CD8-positive, alpha-beta memory T cell (primary cell): ENCODE measurements around the gene FANCC. TPM values are rescaled to one million over a fixed set of nuclear protein-coding genes. Genes with fewer than 3 reads are reported as not detected.
A peak's percentile ranks its signal among the peaks of the same experiment; 100 is the strongest.

Experiments used
- CTCF ChIA-PET: fragments of 350-600 bp; sonication (Branson Sonifier 250); formaldehyde crosslinking; loops from one replicate; lab custom pipeline; 2021; ENCODE audit warnings: antibody characterized with exemption; lab: Charles Lee
- POLR2A ChIA-PET: fragments of 350-600 bp; sonication (Branson Sonifier 250); formaldehyde crosslinking; loops from one replicate; lab custom pipeline; 2021; ENCODE audit warnings: antibody characterized with exemption; lab: Charles Lee
- DNase-seq, 5 donors: peaks; one replicate each; pipeline versions ENCODE4 v3.0.0 to v3.0.0-alpha.2; 2020 to 2022; ENCODE audit warnings: mixed read lengths in 1 of 5
- H3K27ac ChIP-seq: one replicate; pipeline ENCODE4 v1.7.0; 2013; ENCODE audit warnings: low read depth, mild to moderate bottlenecking, low read length, moderate library complexity
- H3K27me3 ChIP-seq: 2 replicates; pipeline ENCODE4 v1.7.0; 2013; ENCODE audit warnings: low read length, mild to moderate bottlenecking; ENCODE audit not compliant: insufficient read depth, poor library complexity, severe bottlenecking
- H3K36me3 ChIP-seq: 2 replicates; pipeline ENCODE4 v1.7.0; 2013; ENCODE audit warnings: mild to moderate bottlenecking, low read length, moderate library complexity; ENCODE audit not compliant: insufficient read depth
- H3K4me1 ChIP-seq: 2 replicates; pipeline ENCODE4 v1.7.0; 2013; ENCODE audit warnings: mild to moderate bottlenecking, low read length, moderate library complexity; ENCODE audit not compliant: insufficient read depth
- H3K4me3 ChIP-seq: 2 replicates; pipeline ENCODE4 v1.7.0; 2013; ENCODE audit warnings: mild to moderate bottlenecking, low read length
- H3K9me3 ChIP-seq: 2 replicates; pipeline ENCODE4 v1.7.0; 2013; ENCODE audit warnings: mild to moderate bottlenecking, low read length
- H3K27ac Mint-ChIP-seq, 8 donors: one replicate each; pipeline ENCODE4 v1.8.0; 2020 to 2021; ENCODE audit warnings: mixed read lengths in 8 of 8, mild to moderate bottlenecking in 6 of 8, inconsistent platforms in 3 of 8, moderate library complexity in 3 of 8
- H3K27me3 Mint-ChIP-seq, 2 donors: one replicate each; pipeline ENCODE4 v1.8.0; 2020 to 2021; ENCODE audit warnings: mixed read lengths in 2 of 2, mild to moderate bottlenecking in 1 of 2, moderate library complexity in 1 of 2
- H3K36me3 Mint-ChIP-seq, 3 donors: one replicate each; pipeline ENCODE4 v1.8.0; 2020 to 2021; ENCODE audit warnings: mixed read lengths in 3 of 3, inconsistent platforms in 1 of 3, mild to moderate bottlenecking in 1 of 3
- H3K4me1 Mint-ChIP-seq, 3 donors: one replicate each; pipeline ENCODE4 v1.8.0; 2020 to 2021; ENCODE audit warnings: mixed read lengths in 3 of 3, inconsistent platforms in 1 of 3, mild to moderate bottlenecking in 1 of 3
- H3K4me3 Mint-ChIP-seq, 7 donors: one replicate each; pipeline ENCODE4 v1.8.0; 2020 to 2021; ENCODE audit warnings: mixed read lengths in 7 of 7, mild to moderate bottlenecking in 6 of 7, moderate library complexity in 4 of 7, inconsistent platforms in 2 of 7
- H3K9me3 Mint-ChIP-seq, 5 donors: one replicate each; pipeline ENCODE4 v1.8.0; 2020 to 2022; ENCODE audit warnings: mixed read lengths in 5 of 5, mild to moderate bottlenecking in 3 of 5, moderate library complexity in 2 of 5, inconsistent platforms in 1 of 5
- polyA plus RNA-seq: library from polyadenylated mRNA; unstranded; fragments of 300-500 nt; fragmentation: Illumina TruSeq; gene quantifications from one replicate; pipeline ENCODE4 v1.2.3, GENCODE V29; 2021
- total RNA-seq, 2 experiments: library from RNA; stranded (reverse); gene quantifications; one replicate each; pipeline ENCODE4 v1.2.3, GENCODE V29; 2021

The FANCC gene, protein sequence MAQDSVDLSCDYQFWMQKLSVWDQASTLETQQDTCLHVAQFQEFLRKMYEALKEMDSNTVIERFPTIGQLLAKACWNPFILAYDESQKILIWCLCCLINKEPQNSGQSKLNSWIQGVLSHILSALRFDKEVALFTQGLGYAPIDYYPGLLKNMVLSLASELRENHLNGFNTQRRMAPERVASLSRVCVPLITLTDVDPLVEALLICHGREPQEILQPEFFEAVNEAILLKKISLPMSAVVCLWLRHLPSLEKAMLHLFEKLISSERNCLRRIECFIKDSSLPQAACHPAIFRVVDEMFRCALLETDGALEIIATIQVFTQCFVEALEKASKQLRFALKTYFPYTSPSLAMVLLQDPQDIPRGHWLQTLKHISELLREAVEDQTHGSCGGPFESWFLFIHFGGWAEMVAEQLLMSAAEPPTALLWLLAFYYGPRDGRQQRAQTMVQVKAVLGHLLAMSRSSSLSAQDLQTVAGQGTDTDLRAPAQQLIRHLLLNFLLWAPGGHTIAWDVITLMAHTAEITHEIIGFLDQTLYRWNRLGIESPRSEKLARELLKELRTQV
- total RNA-seq (10 to 100 TPM; 18.0 to 18.5 TPM), polyA plus RNA-seq (2.7 TPM)

DNA sequence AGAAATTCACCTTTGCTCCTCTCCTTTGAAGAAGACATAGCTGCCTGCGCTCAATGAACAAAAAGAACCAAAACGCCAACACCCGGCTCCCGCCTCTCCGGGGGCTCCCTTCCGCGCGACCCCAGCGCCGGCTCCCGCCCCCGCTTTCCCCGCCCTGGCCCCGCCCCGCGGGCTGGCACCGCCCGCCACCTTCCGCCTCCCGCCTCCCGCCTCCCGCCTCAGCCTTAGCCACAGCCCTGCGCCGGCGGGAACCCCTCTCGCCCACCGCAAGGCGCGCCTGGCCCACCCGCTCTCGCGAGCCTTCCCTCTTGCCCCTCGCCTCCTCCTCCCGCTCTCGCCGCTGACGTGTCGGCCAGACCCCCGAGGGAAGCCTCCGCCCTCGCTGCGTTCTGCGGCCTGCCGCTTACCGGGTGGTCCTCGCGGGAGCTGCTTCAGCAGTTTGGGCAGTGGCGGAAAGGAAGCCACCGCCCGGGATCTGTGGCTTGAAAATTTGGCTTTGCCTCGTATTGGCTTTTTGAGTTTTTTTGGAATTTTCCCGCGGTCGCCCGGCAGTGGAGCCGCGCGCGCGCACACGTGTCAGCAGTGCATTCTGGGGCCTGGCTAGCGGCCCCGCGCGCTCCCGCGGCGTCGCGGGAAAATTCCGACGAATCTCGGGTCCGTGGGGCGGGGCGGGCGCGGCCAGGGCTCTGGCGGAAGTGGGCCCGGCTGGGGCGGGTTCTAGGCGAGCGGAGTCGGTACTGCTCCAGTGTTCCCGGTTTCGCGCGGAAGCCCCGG lies at the start of gene FANCC:
FANCC (minus strand) TSS at position 591 of the 774 bp plus-strand sequence. CDS start 68,418 bp downstream, outside the sequence.
- H3K9me3 Mint-ChIP-seq, result no peaks in the 10 kb centered on the region
- Histone ChIP-seq H3K27ac (peak within 1 kb of the TSS; percentile 77), H3K36me3 (no peaks in the 10 kb centered on the region), H3K27me3 (no peaks in the 10 kb centered on the region), H3K4me1 (peaks cover 4% of the 10 kb centered on the region), H3K4me3 (peak within 1 kb of the TSS; percentile 87), H3K9me3 (no peaks in the 10 kb centered on the region)
- H3K27ac Mint-ChIP-seq, result peak within 1 kb of the TSS; percentile 83 to 99 (median 91)
- peak; percentile 78 to 86 (median 82) for DNase-seq
- H3K4me3 Mint-ChIP-seq, result peak within 1 kb of the TSS; percentile 89 to 98 (median 92)
- H3K27me3 Mint-ChIP-seq, result peaks cover 0 to 7% of the 10 kb centered on the region in 2 donors
- ChIA-PET POLR2A (interaction anchor here (0.8 to 1.0 kb wide), 2 partner anchors 15 to 591 kb away, joined by 3 to 4 read pairs; partner anchors contain the start of gene AOPEP), CTCF (no interaction called here)
- H3K4me1 Mint-ChIP-seq, result peaks cover 10 to 14% (median 12%) of the 10 kb centered on the region in 3 donors
- H3K36me3 Mint-ChIP-seq, result peaks cover 0 to 5% (median 3%) of the 10 kb centered on the region in 3 donors

DNA sequence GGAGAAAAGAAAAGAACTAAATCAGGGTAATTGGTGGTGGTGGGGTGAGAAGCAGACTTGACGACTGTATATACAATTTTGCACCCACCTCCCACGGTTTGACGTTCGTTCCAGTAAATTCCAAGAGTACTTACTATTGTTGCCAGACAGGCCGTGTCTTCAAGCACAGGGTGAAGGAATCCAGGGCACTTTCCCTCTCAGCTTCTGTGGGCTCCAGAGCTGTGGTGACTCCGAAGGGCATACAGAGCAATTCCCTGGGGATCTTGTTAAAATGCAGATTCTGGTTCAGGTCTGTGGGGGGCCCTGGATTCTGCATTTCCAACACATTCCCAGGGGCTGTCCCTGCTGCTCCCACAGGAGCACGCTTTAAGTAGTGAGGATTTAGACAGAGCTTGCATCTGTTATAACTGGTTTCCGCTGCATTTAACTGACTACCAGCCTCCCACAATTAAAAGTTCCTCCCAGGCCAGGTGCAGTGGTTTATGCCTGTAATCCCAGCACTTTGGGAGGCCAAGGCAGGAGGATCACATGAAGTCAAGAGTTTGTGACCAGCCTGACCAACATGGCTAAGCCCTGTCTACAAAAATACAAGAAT lies 49.3 kb upstream of the FANCC start:
- peaks cover 3% of the 10 kb centered on the region for H3K27me3 ChIP-seq
- H3K4me1 ChIP-seq, result no peaks in the 10 kb centered on the region
- no peak overlapping the region for H3K27ac ChIP-seq
- ChIA-PET POLR2A (no interaction called here), CTCF (no interaction called here)
- DNase-seq, result no peak
- Mint-ChIP-seq H3K9me3 (peaks cover 0 to 2% (median 0%) of the 10 kb centered on the region in 5 donors), H3K27ac (no peak overlapping the region), H3K4me3 (no peak overlapping the region), H3K27me3 (peaks cover 34 to 58% of the 10 kb centered on the region in 2 donors), H3K4me1 (no peaks in the 10 kb centered on the region), H3K36me3 (no peaks in the 10 kb centered on the region)
- H3K36me3 ChIP-seq, result no peaks in the 10 kb centered on the region
- H3K9me3 ChIP-seq, result no peaks in the 10 kb centered on the region
- H3K4me3 ChIP-seq, result no peak overlapping the region

DNA sequence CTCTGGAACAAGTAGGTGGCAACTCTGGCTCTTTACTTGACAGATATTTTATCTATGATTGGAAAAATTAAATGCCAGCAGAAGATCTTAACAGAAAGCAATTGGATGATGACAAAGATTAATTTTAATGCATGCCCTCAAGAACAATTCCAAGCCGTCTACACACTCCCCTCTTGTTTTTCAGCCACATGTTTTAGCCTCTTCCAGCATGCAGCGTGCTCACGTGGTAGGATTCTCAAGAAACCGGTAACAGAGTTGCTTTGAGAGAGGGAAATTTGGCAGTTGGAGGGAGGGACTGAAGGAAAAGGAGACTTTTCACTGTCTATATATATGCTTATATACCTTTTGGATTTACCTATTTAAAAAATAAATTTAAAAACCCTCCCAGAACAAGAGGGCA lies 48.3 kb upstream of the FANCC start:
- H3K36me3 ChIP-seq, result no peaks in the 10 kb centered on the region
- H3K9me3 ChIP-seq, result no peaks in the 10 kb centered on the region
- Mint-ChIP-seq H3K27ac (no peak overlapping the region), H3K4me3 (no peak overlapping the region), H3K9me3 (peaks cover 0 to 2% (median 0%) of the 10 kb centered on the region in 5 donors), H3K27me3 (peaks cover 39 to 57% of the 10 kb centered on the region in 2 donors), H3K36me3 (no peaks in the 10 kb centered on the region), H3K4me1 (no peaks in the 10 kb centered on the region)
- H3K4me3 ChIP-seq, result no peak overlapping the region
- H3K27me3 ChIP-seq, result peaks cover 3% of the 10 kb centered on the region
- H3K27ac ChIP-seq, result no peak overlapping the region
- H3K4me1 ChIP-seq, result no peaks in the 10 kb centered on the region
- no peak for DNase-seq
- ChIA-PET POLR2A (no interaction called here), CTCF (no interaction called here)

DNA sequence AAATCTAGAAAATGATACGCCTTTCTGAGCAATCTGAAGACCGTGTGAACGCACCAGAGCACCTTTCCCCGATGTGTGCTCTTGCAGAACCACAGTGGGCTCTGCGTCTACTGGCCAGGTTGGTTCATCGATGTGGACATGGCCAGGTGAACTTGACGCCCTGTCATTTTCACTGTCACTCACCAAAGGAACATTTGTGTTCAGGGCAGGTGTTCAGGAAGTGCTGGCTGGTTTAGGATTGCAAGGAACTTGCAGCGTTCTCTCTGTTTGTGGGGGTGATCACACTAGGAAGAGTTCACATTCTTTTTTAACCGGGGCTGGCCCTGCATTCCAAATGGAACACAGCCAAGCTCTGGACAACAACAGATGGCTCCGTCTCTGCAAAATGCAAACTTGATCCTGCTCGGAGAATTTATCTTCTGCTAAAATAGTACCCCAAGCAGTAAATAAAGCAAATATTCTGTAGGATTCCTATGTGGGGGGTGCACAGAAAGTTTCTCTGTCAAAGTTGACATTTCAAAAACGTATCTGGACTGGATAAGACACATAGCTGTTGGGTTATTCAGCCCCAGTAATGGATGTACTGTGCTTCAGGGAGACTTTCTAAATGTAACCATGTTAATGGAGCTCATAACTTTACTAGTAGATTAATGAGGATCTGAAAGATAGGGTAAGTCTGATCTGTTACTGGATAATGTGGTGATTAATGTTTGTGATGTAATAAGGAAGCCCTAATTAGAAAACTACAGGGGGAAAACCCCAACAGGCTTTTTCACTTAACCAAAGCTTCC lies 45.7 kb upstream of the FANCC start:
- Mint-ChIP-seq H3K9me3 (no peaks in the 10 kb centered on the region), H3K4me3 (no peak overlapping the region), H3K4me1 (no peaks in the 10 kb centered on the region), H3K36me3 (no peaks in the 10 kb centered on the region), H3K27me3 (peaks cover 24 to 39% of the 10 kb centered on the region in 2 donors), H3K27ac (no peak overlapping the region)
- no peak for DNase-seq
- Histone ChIP-seq H3K4me3 (no peak overlapping the region), H3K27ac (no peak overlapping the region), H3K4me1 (no peaks in the 10 kb centered on the region), H3K27me3 (peaks cover 3% of the 10 kb centered on the region), H3K36me3 (no peaks in the 10 kb centered on the region), H3K9me3 (no peaks in the 10 kb centered on the region)
- ChIA-PET CTCF (no interaction called here), POLR2A (no interaction called here)

DNA sequence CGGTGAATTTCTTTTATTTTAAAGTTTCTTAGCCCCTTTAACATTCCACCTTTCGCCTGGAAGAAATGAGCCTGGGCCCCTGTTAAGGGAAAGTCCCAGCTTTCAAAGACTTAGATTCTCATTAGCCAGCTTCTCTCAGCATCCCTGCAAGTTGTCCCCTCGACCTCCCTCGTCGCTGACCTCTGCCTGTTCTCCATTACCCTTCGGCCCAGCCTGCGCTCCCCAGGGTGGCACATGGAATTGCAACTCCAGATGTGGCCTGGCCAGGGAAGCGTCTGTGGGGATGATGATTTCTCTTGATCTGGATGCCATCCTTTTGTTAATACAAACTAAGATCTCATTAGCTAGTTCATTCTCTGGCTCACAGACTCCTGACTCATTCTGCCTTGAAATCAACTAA lies 43.4 kb upstream of the FANCC start:
- H3K36me3 ChIP-seq, result no peaks in the 10 kb centered on the region
- no peaks in the 10 kb centered on the region for H3K4me1 Mint-ChIP-seq
- H3K27ac Mint-ChIP-seq, result no peak overlapping the region
- no peak overlapping the region for H3K4me3 ChIP-seq
- H3K4me3 Mint-ChIP-seq, result peak overlapping the region in 1 of 7 donors; percentile 78
- no peaks in the 10 kb centered on the region for H3K4me1 ChIP-seq
- ChIA-PET POLR2A (no interaction called here), CTCF (interaction anchor here (0.6 kb wide), 1 partner anchor 249 kb away, joined by 3 read pairs; no protein-coding TSS in a partner anchor)
- no peak for DNase-seq
- H3K27me3 ChIP-seq, result peaks cover 3% of the 10 kb centered on the region
- H3K27me3 Mint-ChIP-seq, result peaks cover 28 to 41% of the 10 kb centered on the region in 2 donors
- no peak overlapping the region for H3K27ac ChIP-seq
- H3K9me3 Mint-ChIP-seq, result no peaks in the 10 kb centered on the region
- no peaks in the 10 kb centered on the region for H3K36me3 Mint-ChIP-seq
- no peaks in the 10 kb centered on the region for H3K9me3 ChIP-seq

DNA sequence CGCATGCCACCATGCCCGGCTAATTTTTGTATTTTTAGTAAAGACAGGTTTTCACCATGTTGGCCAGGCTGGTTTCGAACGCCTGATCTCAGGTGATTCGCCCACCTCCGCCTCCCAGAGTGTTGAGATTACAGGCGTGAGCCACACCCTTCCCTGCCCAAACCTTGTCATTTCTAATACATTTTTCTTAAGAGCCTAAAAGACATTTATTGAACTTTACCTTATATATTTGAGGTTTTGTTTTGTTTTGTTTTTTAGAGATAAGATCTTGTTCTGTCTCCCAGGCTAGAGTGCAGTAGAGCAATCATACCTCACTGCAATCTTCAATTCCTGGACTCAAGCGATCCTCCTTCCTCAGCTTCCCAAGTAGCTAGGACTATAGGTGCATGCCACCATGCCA lies 39.8 kb upstream of the FANCC start:
- H3K27me3 Mint-ChIP-seq, result peaks cover 26 to 32% of the 10 kb centered on the region in 2 donors
- Histone ChIP-seq H3K27me3 (no peaks in the 10 kb centered on the region), H3K36me3 (no peaks in the 10 kb centered on the region), H3K9me3 (no peaks in the 10 kb centered on the region), H3K4me3 (no peak overlapping the region), H3K4me1 (no peaks in the 10 kb centered on the region), H3K27ac (no peak overlapping the region)
- H3K36me3 Mint-ChIP-seq, result no peaks in the 10 kb centered on the region
- ChIA-PET CTCF (no interaction called here), POLR2A (no interaction called here)
- no peaks in the 10 kb centered on the region for H3K9me3 Mint-ChIP-seq
- H3K27ac Mint-ChIP-seq, result no peak overlapping the region
- no peak overlapping the region for H3K4me3 Mint-ChIP-seq
- no peak for DNase-seq
- H3K4me1 Mint-ChIP-seq, result no peaks in the 10 kb centered on the region

DNA sequence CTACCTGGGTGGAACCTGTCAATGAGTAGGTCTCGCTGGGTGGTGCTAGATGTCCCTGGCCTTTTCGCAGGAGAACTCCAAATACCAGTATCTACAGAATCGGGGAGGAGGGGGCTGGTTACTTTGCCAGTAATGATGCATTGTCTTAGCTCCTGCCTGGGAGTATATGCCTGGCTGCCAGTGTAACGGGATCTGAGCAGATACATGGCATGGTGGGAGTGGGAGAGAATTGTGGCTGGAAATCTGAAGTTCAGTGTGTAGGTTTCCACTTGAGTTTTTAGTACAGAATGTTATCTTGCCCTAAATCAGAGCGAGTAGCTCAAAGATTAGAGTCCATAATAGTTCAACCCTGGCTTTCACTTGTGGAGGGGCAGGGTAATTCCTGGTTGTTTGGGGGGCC lies 38.0 kb upstream of the FANCC start:
- Mint-ChIP-seq H3K4me1 (no peaks in the 10 kb centered on the region), H3K27me3 (peaks cover 23 to 34% of the 10 kb centered on the region in 2 donors), H3K27ac (no peak overlapping the region), H3K9me3 (no peaks in the 10 kb centered on the region), H3K4me3 (no peak overlapping the region), H3K36me3 (no peaks in the 10 kb centered on the region)
- Histone ChIP-seq H3K4me3 (no peak overlapping the region), H3K36me3 (no peaks in the 10 kb centered on the region), H3K27me3 (no peaks in the 10 kb centered on the region), H3K9me3 (no peaks in the 10 kb centered on the region), H3K27ac (no peak overlapping the region), H3K4me1 (no peaks in the 10 kb centered on the region)
- CTCF ChIA-PET, result no interaction called here
- POLR2A ChIA-PET, result no interaction called here
- DNase-seq, result no peak
